ENCODE data around the gene ZC3H11A.

ZC3H11A gene

GRCh38 chr1:203807196-203807595 is 11.8 kb downstream of the ZC3H11A start:
- no peak overlapping the region for H3K27ac ChIP-seq (ENCODE audit: low read depth, low read length)
- H3K4me2 ChIP-seq (ENCODE audit: low read length) = no peak overlapping the region
- peaks cover 71% of the 10 kb centered on the region for H3K36me3 ChIP-seq (ENCODE audit: control insufficient read depth, low read length)
- H3K4me3 ChIP-seq (ENCODE audit: low read length) = no peak overlapping the region
- no peaks in the 10 kb centered on the region for H3K4me1 ChIP-seq (ENCODE audit: control insufficient read depth, low read length)
- H4K20me1 ChIP-seq (ENCODE audit: control insufficient read depth, insufficient read depth, low read depth, low read length) = no peaks in the 10 kb centered on the region
- H3K9me3 ChIP-seq (ENCODE audit: control insufficient read depth, insufficient read depth, low read length) = no peaks in the 10 kb centered on the region
- TF ChIP-seq EZH2phosphoT487 (IDR thresholded peaks at IDR 0.05; ENCODE audit: borderline replicate concordance, low read length) (no peak), CTCF (IDR thresholded peaks at IDR 0.05; ENCODE audit: low read depth, low read length, poor library complexity, severe bottlenecking) (no peak)
- H3K9me2 ChIP-seq (replicated peaks; ENCODE audit: control insufficient read depth, low read length) = no peaks in the 10 kb centered on the region
- no peaks in the 10 kb centered on the region for H3F3A ChIP-seq (ENCODE audit: control insufficient read depth, insufficient read depth)
- H3K27me3 ChIP-seq (ENCODE audit: control insufficient read depth, low read length) = no peaks in the 10 kb centered on the region
- H3K79me2 ChIP-seq (ENCODE audit: control insufficient read depth, low read length) = peaks cover 76% of the 10 kb centered on the region

- H3K27me3 ChIP-seq (ENCODE audit: control insufficient read depth, low read length) = no peaks in the 10 kb centered on the region
- H3K9me2 ChIP-seq (replicated peaks; ENCODE audit: control insufficient read depth, low read length) = no peaks in the 10 kb centered on the region
- peaks cover 7% of the 10 kb centered on the region; the same call in 1 of the 2 replicates for H3K4me1 ChIP-seq (ENCODE audit: control insufficient read depth, low read length)
- TF ChIP-seq CTCF (IDR thresholded peaks at IDR 0.05; ENCODE audit: low read depth, low read length, poor library complexity, severe bottlenecking) = no peak
- H3K4me3 ChIP-seq (ENCODE audit: low read length) = no peak overlapping the region
- H3K9me3 ChIP-seq (ENCODE audit: control insufficient read depth, insufficient read depth, low read length) = no peaks in the 10 kb centered on the region
- peaks cover 35% of the 10 kb centered on the region for H3K79me2 ChIP-seq (ENCODE audit: control insufficient read depth, low read length)
- H3K36me3 ChIP-seq (ENCODE audit: control insufficient read depth, low read length) = peaks cover 63% of the 10 kb centered on the region
- no peak overlapping the region for H3K4me2 ChIP-seq (ENCODE audit: low read length)
- H3F3A ChIP-seq (ENCODE audit: control insufficient read depth, insufficient read depth) = no peaks in the 10 kb centered on the region
- H3K27ac ChIP-seq (ENCODE audit: low read depth, low read length) = no peak overlapping the region
- no peaks in the 10 kb centered on the region for H4K20me1 ChIP-seq (ENCODE audit: control insufficient read depth, insufficient read depth, low read depth, low read length)
These were observed 18.3 kb downstream of the ZC3H11A start for GRCh38 chr1:203813581-203814341.

GRCh38 chr1:203818399-203818798 is 23.0 kb downstream of the ZC3H11A start:
- Histone ChIP-seq H3K4me1 (ENCODE audit: control insufficient read depth, low read length) (peaks cover 7% of the 10 kb centered on the region; the same call in 1 of the 2 replicates), H3K36me3 (ENCODE audit: control insufficient read depth, low read length) (peaks cover 75% of the 10 kb centered on the region), H3K27me3 (ENCODE audit: control insufficient read depth, low read length) (no peaks in the 10 kb centered on the region), H3K27ac (ENCODE audit: low read depth, low read length) (no peak overlapping the region), H3K9me2 (replicated peaks; ENCODE audit: control insufficient read depth, low read length) (no peaks in the 10 kb centered on the region), H3K4me2 (ENCODE audit: low read length) (no peak overlapping the region), H3F3A (ENCODE audit: control insufficient read depth, insufficient read depth) (no peaks in the 10 kb centered on the region), H3K79me2 (ENCODE audit: control insufficient read depth, low read length) (peaks cover 37% of the 10 kb centered on the region), H4K20me1 (ENCODE audit: control insufficient read depth, insufficient read depth, low read depth, low read length) (no peaks in the 10 kb centered on the region), H3K9me3 (ENCODE audit: control insufficient read depth, insufficient read depth, low read length) (no peaks in the 10 kb centered on the region), H3K4me3 (ENCODE audit: low read length) (no peak overlapping the region)
- TF ChIP-seq EZH2phosphoT487 (IDR thresholded peaks at IDR 0.05; ENCODE audit: borderline replicate concordance, low read length) (no peak), CTCF (IDR thresholded peaks at IDR 0.05; ENCODE audit: low read depth, low read length, poor library complexity, severe bottlenecking) (no peak)

Measured in DOHH2 (cell line).